Fibroblast of lung (primary cell): ENCODE results near the gene TSSC4. TPM values are rescaled to one million over a fixed set of nuclear protein-coding genes. Genes with fewer than 3 reads are reported as not detected.
A peak's percentile ranks its signal among the peaks of the same experiment; 100 is the strongest.

Experiments used
- DNase-seq, 2 donors: peaks; one replicate each; pipeline versions ENCODE4 v3.0.0 to v3.0.0-alpha.2; 2010; ENCODE audit warnings: low read depth in 2 of 2
- H2AFZ ChIP-seq: 2 replicates; pipeline ENCODE4 v1.5.1; 2012; ENCODE audit warnings: low read length, control low read depth, inconsistent platforms
- H3K27ac ChIP-seq: 2 replicates; pipeline ENCODE4 v1.5.1; 2011; ENCODE audit warnings: low read length, control low read depth; ENCODE audit not compliant: insufficient read depth
- H3K27me3 ChIP-seq: 2 replicates; pipeline ENCODE4 v1.5.1; 2011; ENCODE audit warnings: mild to moderate bottlenecking, low read length; ENCODE audit not compliant: control insufficient read depth, insufficient read depth
- H3K36me3 ChIP-seq: 2 replicates; pipeline ENCODE4 v1.5.1; 2011; ENCODE audit warnings: low read length; ENCODE audit not compliant: control insufficient read depth, insufficient read depth
- H3K4me1 ChIP-seq: 2 replicates; pipeline ENCODE4 v1.5.1; 2011; ENCODE audit warnings: low read length; ENCODE audit not compliant: control insufficient read depth, insufficient read depth; ENCODE audit errors: extremely low read depth
- H3K4me2 ChIP-seq: 2 replicates; pipeline ENCODE4 v1.5.1; 2011; ENCODE audit warnings: low read length, control low read depth; ENCODE audit not compliant: insufficient read depth; ENCODE audit errors: extremely low read depth
- H3K4me3 ChIP-seq, 4 experiments: fragments of 200-600 bp in 1 of 4; sonication (generic) in 1 of 4; replicated peaks in 1 of 4; 2 replicates each; pipeline ENCODE4 v1.5.1; 2011 to 2016; ENCODE audit warnings: low read length in 4 of 4, low read depth in 3 of 4, mild to moderate bottlenecking in 3 of 4, control low read depth in 2 of 4, inconsistent platforms in 1 of 4, mixed read lengths in 1 of 4; ENCODE audit not compliant: insufficient read depth in 1 of 4; ENCODE audit errors: control extremely low read depth in 1 of 4
- H3K79me2 ChIP-seq: 2 replicates; pipeline ENCODE4 v1.5.1; 2012; ENCODE audit warnings: mild to moderate bottlenecking, low read length, inconsistent platforms; ENCODE audit not compliant: control insufficient read depth, insufficient read depth
- H3K9ac ChIP-seq: 2 replicates; pipeline ENCODE4 v1.5.1; 2011; ENCODE audit warnings: mild to moderate bottlenecking, low read length, control low read depth; ENCODE audit not compliant: insufficient read depth
- H3K9me3 ChIP-seq: 2 replicates; pipeline ENCODE4 v1.5.1; 2012; ENCODE audit warnings: low read depth, low read length; ENCODE audit not compliant: control insufficient read depth, insufficient read depth
- H4K20me1 ChIP-seq: 2 replicates; pipeline ENCODE4 v1.5.1; 2011; ENCODE audit warnings: low read length; ENCODE audit not compliant: control insufficient read depth, insufficient read depth; ENCODE audit errors: extremely low read depth
- EZH2 ChIP-seq: IDR thresholded peaks from 2 replicates; pipeline ENCODE4 v1.5.1; 2012; ENCODE audit warnings: low read length, control low read depth, mild to moderate bottlenecking; ENCODE audit errors: missing control alignments
- polyA plus RNA-seq, 2 donors: library from polyadenylated mRNA; depleted of rRNA in 1 of 2; stranded (reverse) in 1 of 2; unstranded in 1 of 2; fragments of >200 nt; gene quantifications; 2 replicates each; pipeline ENCODE4 v1.2.1, GENCODE V29; 2011 to 2012; ENCODE audit warnings: missing spikeins in 1 of 2
- total RNA-seq: library from RNA; depleted of rRNA; stranded (reverse); fragments of >200 nt; gene quantifications from 2 replicates; pipeline ENCODE4 v1.2.1, GENCODE V29; 2014
- TF ChIP-seq, protein P1 (sequence below), 2 donors: IDR thresholded peaks in 1 of 2; conservative IDR thresholded peaks in 1 of 2; 1 replicate in 1 of 2; 2 replicates in 1 of 2; pipeline ENCODE4 v1.5.1; 2011 to 2012; ENCODE audit warnings: low read length in 2 of 2, control low read depth in 1 of 2, inconsistent platforms in 1 of 2, low read depth in 1 of 2, mild to moderate bottlenecking in 1 of 2

The TSSC4 gene
- total and polyA plus RNA-seq, 2 donors (not counting 1 experiment from before 2014, with no cell fraction given), result 8.8 to 48.7 TPM

DNA sequence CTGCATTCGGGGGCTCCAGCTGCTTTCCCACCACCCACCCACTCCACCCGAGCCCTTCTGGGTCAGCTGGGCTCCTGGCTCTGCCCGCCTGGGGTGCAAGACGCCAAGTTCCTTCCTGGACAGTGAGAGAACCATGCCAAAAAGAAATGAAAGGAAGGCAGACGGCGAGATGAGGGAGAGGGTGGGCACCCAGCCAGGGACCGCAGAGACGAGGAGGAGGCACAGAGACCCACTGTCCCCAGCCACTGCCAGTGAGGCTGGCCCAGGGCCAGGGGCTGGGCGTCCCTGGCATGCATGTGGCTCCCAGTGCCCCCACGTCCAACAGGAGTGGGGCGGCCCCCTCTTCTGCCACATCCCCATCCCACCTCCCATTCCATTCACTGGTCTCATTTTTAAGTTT is 34.3 kb upstream of the TSSC4 start:
- no peak for DNase-seq
- Histone ChIP-seq H3K27ac (no peak overlapping the region), H3K36me3 (no peaks in the 10 kb centered on the region), H3K4me1 (no peaks in the 10 kb centered on the region), H3K9me3 (no peaks in the 10 kb centered on the region), H3K4me3 (peak overlapping the region in 1 of 4 experiments; percentile 20), H4K20me1 (no peaks in the 10 kb centered on the region), H3K79me2 (no peaks in the 10 kb centered on the region), H2AFZ (no peak overlapping the region), H3K4me2 (no peak overlapping the region), H3K9ac (no peak overlapping the region), H3K27me3 (no peaks in the 10 kb centered on the region)
- no peak for TF ChIP-seq EZH2
- TF ChIP-seq, protein P1, sequence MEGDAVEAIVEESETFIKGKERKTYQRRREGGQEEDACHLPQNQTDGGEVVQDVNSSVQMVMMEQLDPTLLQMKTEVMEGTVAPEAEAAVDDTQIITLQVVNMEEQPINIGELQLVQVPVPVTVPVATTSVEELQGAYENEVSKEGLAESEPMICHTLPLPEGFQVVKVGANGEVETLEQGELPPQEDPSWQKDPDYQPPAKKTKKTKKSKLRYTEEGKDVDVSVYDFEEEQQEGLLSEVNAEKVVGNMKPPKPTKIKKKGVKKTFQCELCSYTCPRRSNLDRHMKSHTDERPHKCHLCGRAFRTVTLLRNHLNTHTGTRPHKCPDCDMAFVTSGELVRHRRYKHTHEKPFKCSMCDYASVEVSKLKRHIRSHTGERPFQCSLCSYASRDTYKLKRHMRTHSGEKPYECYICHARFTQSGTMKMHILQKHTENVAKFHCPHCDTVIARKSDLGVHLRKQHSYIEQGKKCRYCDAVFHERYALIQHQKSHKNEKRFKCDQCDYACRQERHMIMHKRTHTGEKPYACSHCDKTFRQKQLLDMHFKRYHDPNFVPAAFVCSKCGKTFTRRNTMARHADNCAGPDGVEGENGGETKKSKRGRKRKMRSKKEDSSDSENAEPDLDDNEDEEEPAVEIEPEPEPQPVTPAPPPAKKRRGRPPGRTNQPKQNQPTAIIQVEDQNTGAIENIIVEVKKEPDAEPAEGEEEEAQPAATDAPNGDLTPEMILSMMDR (conservative IDR thresholded peaks at IDR 0.05 in 1 of 2, IDR thresholded peaks at IDR 0.05 in 1 of 2; ENCODE audit: low read depth in 1 of 2, low read length in 2 of 2), result no peak

- Histone ChIP-seq H3K4me2 (no peak overlapping the region), H3K27me3 (no peaks in the 10 kb centered on the region), H3K9me3 (no peaks in the 10 kb centered on the region), H3K9ac (no peak overlapping the region), H3K27ac (no peak overlapping the region), H3K4me3 (no peak overlapping the region), H3K79me2 (no peaks in the 10 kb centered on the region), H3K4me1 (no peaks in the 10 kb centered on the region), H3K36me3 (no peaks in the 10 kb centered on the region), H4K20me1 (no peaks in the 10 kb centered on the region), H2AFZ (no peak overlapping the region)
- DNase-seq, result no peak
- TF ChIP-seq EZH2, result no peak
- TF ChIP-seq, protein P1 (conservative IDR thresholded peaks at IDR 0.05 in 1 of 2, IDR thresholded peaks at IDR 0.05 in 1 of 2; ENCODE audit: low read depth in 1 of 2, low read length in 2 of 2), result no peak
Measured at GRCh38 chr11:2366733-2367132, 33.8 kb upstream of the TSSC4 start.

GRCh38 chr11:2367266-2368160 is 33.0 kb upstream of the TSSC4 start:
- no peak for DNase-seq
- no peak overlapping the region for H3K4me2 ChIP-seq
- no peaks in the 10 kb centered on the region for H4K20me1 ChIP-seq
- H3K9me3 ChIP-seq, result no peaks in the 10 kb centered on the region
- no peaks in the 10 kb centered on the region for H3K36me3 ChIP-seq
- no peak overlapping the region for H3K4me3 ChIP-seq
- H3K4me1 ChIP-seq, result no peaks in the 10 kb centered on the region
- H3K27ac ChIP-seq, result no peak overlapping the region
- H3K79me2 ChIP-seq, result no peaks in the 10 kb centered on the region
- H3K27me3 ChIP-seq, result no peaks in the 10 kb centered on the region
- no peak overlapping the region for H3K9ac ChIP-seq
- no peak overlapping the region for H2AFZ ChIP-seq
- TF ChIP-seq EZH2, result no peak
- TF ChIP-seq, protein P1 (conservative IDR thresholded peaks at IDR 0.05 in 1 of 2, IDR thresholded peaks at IDR 0.05 in 1 of 2; ENCODE audit: low read depth in 1 of 2, low read length in 2 of 2), result no peak
